HG03342 (cell line): Measurements from ENCODE around the gene ARID1B.

Source experiments
- ATAC-seq: cut with Tn5 transposase; IDR thresholded peaks from one replicate; pipeline ENCODE4 v1.9.1; 2021; ENCODE audit warnings: mild to moderate bottlenecking, moderate library complexity; ENCODE audit not compliant: unreplicated experiment

Gene ARID1B

GRCh38 chr6:157194643-157195042 is 417.5 kb downstream of the ARID1B start:
- ATAC-seq = no peak

- no peak for ATAC-seq
Observed at GRCh38 chr6:157196391-157196790, 419.2 kb downstream of the ARID1B start.

GRCh38 chr6:157198425-157199279 is 421.5 kb downstream of the ARID1B start:
- ATAC-seq = no peak

- ATAC-seq = no peak
Observed at GRCh38 chr6:157200117-157200516, 422.9 kb downstream of the ARID1B start.

- ATAC-seq = no peak
Observed at GRCh38 chr6:157200611-157201010, 423.4 kb downstream of the ARID1B start.

- ATAC-seq = no peak
Observed at GRCh38 chr6:157201083-157201482, 423.9 kb downstream of the ARID1B start.

GRCh38 chr6:157203312-157203744 is 426.1 kb downstream of the ARID1B start:
- peak; percentile 92 for ATAC-seq

- ATAC-seq = peak; percentile 30
Observed at GRCh38 chr6:157203764-157204163, 426.6 kb downstream of the ARID1B start.

- ATAC-seq = no peak
Observed at GRCh38 chr6:157205473-157206358, 428.5 kb downstream of the ARID1B start.

GRCh38 chr6:157206359-157206815 is 429.2 kb downstream of the ARID1B start:
- ATAC-seq = no peak

- ATAC-seq = no peak
Observed at GRCh38 chr6:157207521-157208076, 430.4 kb downstream of the ARID1B start.

GRCh38 chr6:157209865-157210530 is 432.8 kb downstream of the ARID1B start:
- ATAC-seq = no peak

GRCh38 chr6:157210954-157211353 is 433.8 kb downstream of the ARID1B start:
- no peak for ATAC-seq

- ATAC-seq = no peak
Observed at GRCh38 chr6:157211603-157212455, 434.7 kb downstream of the ARID1B start.

GRCh38 chr6:157213426-157213825 is 436.2 kb downstream of the ARID1B start:
- ATAC-seq = no peak

GRCh38 chr6:157213907-157214565 is 436.9 kb downstream of the ARID1B start:
- no peak for ATAC-seq

- ATAC-seq = no peak
Observed at GRCh38 chr6:157215717-157216116, 438.5 kb downstream of the ARID1B start.

- no peak for ATAC-seq
Observed at GRCh38 chr6:157216570-157216969, 439.4 kb downstream of the ARID1B start.

GRCh38 chr6:157217198-157217893 is 440.2 kb downstream of the ARID1B start:
- ATAC-seq = no peak
